WTC11 (cell line): ENCODE results near the gene NSL1.

Experiments used
- NFATC4 ChIP-seq: fragments of 250-450 bp; sonication (Bioruptor Pico); IDR thresholded peaks from 2 replicates; pipeline ENCODE4 v1.9.0; 2021; ENCODE audit warnings: mild to moderate bottlenecking
- RORB ChIP-seq: fragments of 250-450 bp; sonication (Bioruptor Pico); IDR thresholded peaks from 2 replicates; pipeline ENCODE4 v1.9.0; 2021; ENCODE audit warnings: mild to moderate bottlenecking
- ZNF232 ChIP-seq: sonication (generic); formaldehyde crosslinking; IDR thresholded peaks from 2 replicates; pipeline ENCODE4 v1.8.0; 2022; ENCODE audit warnings: mild to moderate bottlenecking, missing genetic modification reagents
- TF ChIP-seq, protein P1 (sequence below): fragments of 200-600 bp; IDR thresholded peaks from 2 replicates; pipeline ENCODE4 v1.8.0; 2022; ENCODE audit warnings: antibody characterized with exemption
- TF ChIP-seq, protein P2 (sequence below): sonication (generic); formaldehyde crosslinking; conservative IDR thresholded peaks from 2 replicates; pipeline ENCODE4 v1.8.1; 2022; ENCODE audit warnings: mild to moderate bottlenecking, missing genetic modification reagents

DNA sequence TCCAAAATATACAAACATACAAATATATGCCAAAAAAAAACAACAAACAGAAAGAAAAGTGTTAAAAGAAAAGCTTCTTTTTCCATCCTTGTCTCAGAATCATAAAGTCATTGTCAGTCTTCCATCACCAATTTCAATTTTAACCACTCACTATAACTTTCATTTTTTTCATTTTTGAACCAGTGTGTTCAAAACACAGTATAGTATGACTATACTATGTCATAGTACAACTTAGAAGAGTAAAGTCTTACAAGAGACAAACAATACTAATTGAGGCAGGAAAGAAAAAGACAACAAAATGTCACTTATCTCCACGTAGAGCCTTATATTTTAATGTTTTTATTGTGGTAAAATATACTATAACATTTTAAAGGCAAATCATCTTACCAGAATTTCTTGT lies 7.6 kb downstream of the NSL1 start:
- TF ChIP-seq NFATC4 (CRISPR knock-in tag) (no peak), ZNF232 (CRISPR knock-in tag) (no peak), RORB (CRISPR knock-in tag) (no peak)
- TF ChIP-seq, protein P1, sequence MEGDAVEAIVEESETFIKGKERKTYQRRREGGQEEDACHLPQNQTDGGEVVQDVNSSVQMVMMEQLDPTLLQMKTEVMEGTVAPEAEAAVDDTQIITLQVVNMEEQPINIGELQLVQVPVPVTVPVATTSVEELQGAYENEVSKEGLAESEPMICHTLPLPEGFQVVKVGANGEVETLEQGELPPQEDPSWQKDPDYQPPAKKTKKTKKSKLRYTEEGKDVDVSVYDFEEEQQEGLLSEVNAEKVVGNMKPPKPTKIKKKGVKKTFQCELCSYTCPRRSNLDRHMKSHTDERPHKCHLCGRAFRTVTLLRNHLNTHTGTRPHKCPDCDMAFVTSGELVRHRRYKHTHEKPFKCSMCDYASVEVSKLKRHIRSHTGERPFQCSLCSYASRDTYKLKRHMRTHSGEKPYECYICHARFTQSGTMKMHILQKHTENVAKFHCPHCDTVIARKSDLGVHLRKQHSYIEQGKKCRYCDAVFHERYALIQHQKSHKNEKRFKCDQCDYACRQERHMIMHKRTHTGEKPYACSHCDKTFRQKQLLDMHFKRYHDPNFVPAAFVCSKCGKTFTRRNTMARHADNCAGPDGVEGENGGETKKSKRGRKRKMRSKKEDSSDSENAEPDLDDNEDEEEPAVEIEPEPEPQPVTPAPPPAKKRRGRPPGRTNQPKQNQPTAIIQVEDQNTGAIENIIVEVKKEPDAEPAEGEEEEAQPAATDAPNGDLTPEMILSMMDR = no peak
- TF ChIP-seq, protein P2, sequence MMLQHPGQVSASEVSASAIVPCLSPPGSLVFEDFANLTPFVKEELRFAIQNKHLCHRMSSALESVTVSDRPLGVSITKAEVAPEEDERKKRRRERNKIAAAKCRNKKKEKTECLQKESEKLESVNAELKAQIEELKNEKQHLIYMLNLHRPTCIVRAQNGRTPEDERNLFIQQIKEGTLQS (CRISPR knock-in tag) = no peak
